A673 (cell line): ENCODE results near the gene KRT28.

Experiments
- CTCF ChIP-seq: fragments of 300-800, 200-600 bp; sonication (generic); conservative IDR thresholded peaks from 2 replicates; pipeline ENCODE4 v1.5.1; 2017; ENCODE audit warnings: low read depth, mild to moderate bottlenecking, antibody characterized with exemption, low read length, moderate library complexity, mixed read lengths
- EZH2 ChIP-seq: fragments of 200-600 bp; sonication (generic); IDR thresholded peaks from 2 replicates; pipeline ENCODE4 v1.6.1; 2017; ENCODE audit warnings: borderline replicate concordance, low read depth, mild to moderate bottlenecking, mixed read lengths, antibody characterized with exemption, low read length; ENCODE audit not compliant: poor library complexity, severe bottlenecking

- TF ChIP-seq CTCF (no peak), EZH2 (no peak)
These were observed 17.3 kb downstream of the KRT28 start, which contains the start of gene KRT27 for GRCh38 chr17:40782450-40782849.
